NCI-H510A (cell line): Measurements from ENCODE around the gene TYRO3.
A peak's percentile ranks its signal among the peaks of the same experiment; 100 is the strongest.
"Not testable (repeated sequence)": the region's sequence is repeated elsewhere in the genome, so short reads cannot be mapped to it uniquely, and the experiment has no call there.

Source experiments
- DNase-seq: peaks from one replicate; lab custom pipeline; 2025; lab: John Stamatoyannopoulos, UW

Gene TYRO3

DNA sequence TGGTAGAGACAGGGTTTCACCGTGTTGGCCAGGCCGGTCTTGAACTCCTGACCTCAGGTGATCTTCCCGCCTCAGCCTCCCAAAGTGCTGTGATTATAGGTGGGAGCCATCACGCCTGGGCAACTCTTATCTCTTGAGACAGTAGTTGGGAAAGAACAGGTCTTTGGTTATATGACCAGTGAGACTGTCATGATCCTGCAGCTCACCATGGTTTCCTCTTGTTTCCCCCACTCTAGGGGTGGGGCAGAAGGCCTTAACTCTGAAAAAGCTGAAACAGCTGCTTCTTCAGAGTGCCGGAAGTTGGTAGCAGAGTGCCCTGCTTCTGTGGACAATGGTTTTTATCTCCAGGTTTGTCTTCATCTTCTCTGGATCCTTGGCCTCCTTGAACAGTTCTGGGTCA lies 4.7 kb upstream of the TYRO3 start:
- no peak for DNase-seq

- DNase-seq = no peak
Observed at GRCh38 chr15:41554915-41555314, 4.1 kb upstream of the TYRO3 start.

GRCh38 chr15:41556677-41557076 lies 2.3 kb upstream of the TYRO3 start:
- DNase-seq = no peak

DNA sequence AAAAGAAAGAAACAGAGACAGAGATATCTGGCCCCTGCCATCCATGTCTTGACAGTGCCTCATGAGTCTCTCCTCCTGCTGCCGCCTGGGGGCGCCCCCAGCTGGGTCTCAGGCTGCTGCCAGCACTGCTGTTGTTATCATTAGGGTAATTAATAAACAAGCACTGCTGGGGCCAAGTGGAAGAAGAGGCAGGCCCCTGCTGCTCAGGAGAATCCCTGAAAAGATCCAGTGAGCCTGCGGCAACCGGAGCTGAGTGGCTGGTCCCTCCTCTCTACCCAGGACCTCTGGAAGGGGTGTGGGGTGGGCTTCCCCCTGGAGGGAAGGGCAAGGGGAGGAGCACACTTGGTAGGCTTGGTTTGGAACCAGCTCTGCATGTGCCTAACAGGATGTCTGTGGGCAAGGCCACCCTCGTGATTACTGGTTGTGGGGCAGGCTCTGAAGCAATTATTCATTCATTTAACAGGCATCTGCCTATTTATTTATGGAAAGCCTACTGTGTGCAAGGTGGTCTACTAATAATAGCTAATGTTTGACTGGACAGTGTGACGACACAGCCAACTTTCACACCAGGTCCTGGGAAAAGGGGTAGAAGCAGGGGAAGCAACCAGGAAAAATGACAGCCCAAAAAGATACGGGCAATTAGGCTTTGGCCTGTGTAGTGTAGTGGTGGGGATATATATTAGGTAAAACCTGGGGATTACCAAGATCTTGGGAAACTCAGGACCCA lies 1.2 kb upstream of the TYRO3 start:
- peak; percentile 72 for DNase-seq

GRCh38 chr15:41559239-41559782 lies 299 bp downstream of the TYRO3 start:
- DNase-seq = no peak

DNA sequence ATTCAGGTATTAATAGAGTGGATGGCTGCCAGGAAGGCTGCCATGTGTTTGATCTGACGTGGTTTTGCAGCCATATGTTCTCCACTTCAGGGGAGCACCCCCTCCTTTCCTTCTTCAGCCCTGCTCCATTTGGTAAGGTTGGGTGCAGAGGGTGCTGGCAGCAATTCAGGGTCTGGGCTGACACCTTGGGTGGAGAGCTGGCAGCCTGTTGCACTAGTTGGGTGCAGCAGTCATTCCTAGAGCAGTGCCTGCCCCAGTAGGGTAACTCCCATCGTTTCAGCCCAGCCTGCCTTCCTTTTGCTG lies 1.5 kb downstream of the TYRO3 start:
- DNase-seq = no peak

- no peak for DNase-seq
Observed at GRCh38 chr15:41561104-41561776, 2.2 kb downstream of the TYRO3 start.

DNA sequence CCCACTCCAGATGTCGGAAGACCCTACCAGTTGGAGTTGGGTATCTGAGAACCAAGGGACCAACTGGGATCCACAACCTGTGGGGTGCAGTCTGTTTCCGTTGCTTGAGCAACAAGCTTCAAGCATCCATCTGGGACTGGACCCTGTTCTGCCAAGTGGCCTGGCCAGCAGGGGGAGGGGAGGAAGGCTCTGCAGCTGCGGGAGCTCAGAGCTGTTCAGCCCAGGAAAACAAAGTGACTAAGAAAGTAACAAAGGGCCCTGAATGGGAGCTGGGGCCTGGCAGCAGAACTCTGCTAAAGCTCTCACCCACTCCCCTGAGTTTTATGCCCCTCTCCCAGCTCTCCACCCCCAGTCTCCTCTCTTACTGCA lies 2.7 kb downstream of the TYRO3 start:
- no peak for DNase-seq

- no peak for DNase-seq
Observed at GRCh38 chr15:41562244-41562643, 3.2 kb downstream of the TYRO3 start.

DNA sequence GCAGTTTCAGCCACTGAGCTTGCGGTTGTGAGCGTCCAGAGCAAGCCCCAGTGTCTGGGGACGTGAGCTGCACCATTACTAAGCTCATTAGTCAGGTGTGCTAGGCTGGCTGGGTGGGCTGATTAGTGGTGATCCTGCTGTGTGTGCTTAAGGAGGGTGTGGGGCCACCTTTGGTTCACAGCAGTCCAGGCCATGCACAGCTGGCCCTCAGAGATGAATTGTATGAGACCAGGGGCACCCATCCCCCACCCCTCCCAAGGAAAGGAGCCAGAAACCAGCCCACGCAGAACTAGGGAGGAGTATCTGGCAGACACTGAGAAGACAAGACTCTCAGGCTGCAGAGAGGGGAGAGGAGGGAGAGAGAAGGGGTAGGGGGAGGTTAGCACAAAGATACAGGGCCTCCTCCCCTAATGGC lies 3.8 kb downstream of the TYRO3 start:
- DNase-seq = no peak

DNA sequence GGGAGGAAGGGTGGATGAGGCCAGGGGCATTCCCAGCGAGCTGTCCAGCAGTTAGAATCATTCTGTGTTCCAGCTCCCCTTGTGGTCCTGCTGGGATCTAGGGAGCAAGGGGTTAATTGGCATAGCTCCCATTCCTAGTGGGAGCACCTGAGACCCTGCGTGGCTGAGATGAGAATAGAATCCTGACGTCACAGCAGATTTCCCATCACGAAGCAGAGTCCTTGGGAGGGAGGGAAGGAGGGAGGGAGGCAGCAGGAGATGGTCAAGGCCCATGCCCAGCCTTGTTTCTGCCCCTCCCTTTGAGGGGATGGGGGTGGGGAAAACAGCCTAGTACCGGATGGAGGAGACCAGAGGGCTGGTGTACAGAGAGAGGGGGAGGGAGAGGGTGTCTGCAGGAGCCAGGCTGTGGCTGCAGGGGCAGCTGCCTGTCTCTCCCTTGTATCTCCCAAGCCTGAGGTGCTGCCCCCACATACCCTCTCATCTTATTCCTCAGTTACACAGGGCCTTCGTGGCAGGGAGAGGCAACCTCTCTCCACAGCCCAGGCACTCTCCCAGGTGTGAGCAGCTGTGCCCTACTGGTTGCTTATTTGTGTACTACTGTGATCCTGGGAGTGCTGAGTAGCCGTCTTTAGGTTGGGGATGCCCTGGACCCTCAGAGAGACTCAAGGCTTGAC lies 5.4 kb downstream of the TYRO3 start:
- peak; percentile 43 for DNase-seq

DNA sequence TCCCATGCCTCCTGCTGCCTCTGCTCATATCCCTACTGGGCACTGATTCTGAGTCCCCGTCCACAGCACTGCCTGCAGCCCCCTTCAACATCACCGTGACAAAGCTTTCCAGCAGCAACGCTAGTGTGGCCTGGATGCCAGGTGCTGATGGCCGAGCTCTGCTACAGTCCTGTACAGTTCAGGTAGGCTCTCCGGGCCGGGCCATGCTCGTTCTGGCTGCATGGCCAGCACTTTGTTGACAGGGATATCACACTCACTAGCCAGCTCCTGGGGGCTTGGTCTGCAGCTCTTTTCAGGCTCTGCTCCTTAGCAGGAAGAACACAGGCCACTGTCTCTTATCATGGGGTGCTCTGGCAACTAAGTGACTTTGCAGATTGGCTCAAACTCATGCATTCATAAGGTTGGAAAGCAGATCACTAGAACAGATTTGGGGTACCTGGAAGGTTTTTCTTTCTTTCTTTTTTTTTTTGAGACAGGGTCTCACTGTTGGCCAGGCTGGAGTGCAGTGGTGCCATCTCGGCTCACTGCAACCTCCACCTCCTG lies 6.0 kb downstream of the TYRO3 start:
- DNase-seq = no peak

GRCh38 chr15:41565702-41566101 lies 6.7 kb downstream of the TYRO3 start:
- DNase-seq = no peak

- no peak for DNase-seq
Observed at GRCh38 chr15:41566121-41566885, 7.3 kb downstream of the TYRO3 start.

DNA sequence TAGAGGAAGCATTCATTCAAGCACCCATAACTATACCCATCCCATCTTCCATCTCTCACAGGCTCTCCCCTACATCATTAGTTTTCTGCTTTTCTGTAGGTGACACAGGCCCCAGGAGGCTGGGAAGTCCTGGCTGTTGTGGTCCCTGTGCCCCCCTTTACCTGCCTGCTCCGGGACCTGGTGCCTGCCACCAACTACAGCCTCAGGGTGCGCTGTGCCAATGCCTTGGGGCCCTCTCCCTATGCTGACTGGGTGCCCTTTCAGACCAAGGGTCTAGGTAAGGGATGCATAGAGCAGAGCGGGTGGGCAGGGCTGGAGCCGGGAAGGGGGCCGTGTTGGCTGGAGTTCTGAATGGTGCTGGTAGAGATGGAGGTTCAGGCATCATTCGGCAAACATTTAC lies 8.2 kb downstream of the TYRO3 start:
- DNase-seq = no peak

DNA sequence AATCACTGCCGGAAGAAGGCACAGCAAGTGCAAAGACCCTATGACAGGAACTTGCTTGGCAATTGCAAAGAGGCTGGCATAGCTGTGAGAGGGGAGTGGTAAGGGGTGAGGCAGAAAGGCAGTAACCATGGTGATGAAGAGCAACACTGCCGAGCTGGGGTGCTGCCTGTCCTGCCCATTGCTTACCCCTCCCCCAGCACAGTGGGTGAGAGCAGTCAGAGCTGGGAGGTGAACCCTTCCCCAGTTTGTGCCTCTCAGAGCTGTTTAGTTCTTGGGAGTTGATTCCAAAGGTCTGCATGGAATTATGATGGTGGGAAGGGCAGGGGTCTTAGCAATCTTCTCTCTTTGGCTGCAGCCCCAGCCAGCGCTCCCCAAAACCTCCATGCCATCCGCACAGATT lies 8.8 kb downstream of the TYRO3 start:
- DNase-seq = no peak

- DNase-seq = no peak
Observed at GRCh38 chr15:41568350-41569017, 9.5 kb downstream of the TYRO3 start.

GRCh38 chr15:41569232-41569631 lies 10.2 kb downstream of the TYRO3 start:
- not testable (repeated sequence) for DNase-seq

GRCh38 chr15:41570764-41571163 lies 11.8 kb downstream of the TYRO3 start:
- no peak for DNase-seq

DNA sequence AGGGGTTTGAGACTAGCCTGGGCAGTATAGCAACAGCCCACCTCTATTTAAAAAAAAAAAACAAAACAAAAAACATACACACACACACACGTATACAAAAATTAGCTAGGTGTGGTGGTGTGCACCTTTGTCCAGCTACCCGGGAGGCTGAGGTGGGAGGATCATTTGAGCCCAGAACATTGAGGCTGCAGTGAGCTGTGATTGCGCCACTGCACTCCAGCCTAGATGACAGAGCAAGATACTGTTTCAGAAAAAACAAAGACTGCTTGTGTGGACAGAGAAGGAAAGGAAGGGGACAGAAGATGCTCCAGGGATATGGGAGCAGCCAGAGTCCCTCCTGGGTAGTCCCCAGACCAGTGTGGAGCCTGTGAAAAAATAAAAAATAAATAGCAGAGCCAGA lies 12.9 kb downstream of the TYRO3 start:
- no peak for DNase-seq

- no peak for DNase-seq
Observed at GRCh38 chr15:41572866-41573265, 13.9 kb downstream of the TYRO3 start.

DNA sequence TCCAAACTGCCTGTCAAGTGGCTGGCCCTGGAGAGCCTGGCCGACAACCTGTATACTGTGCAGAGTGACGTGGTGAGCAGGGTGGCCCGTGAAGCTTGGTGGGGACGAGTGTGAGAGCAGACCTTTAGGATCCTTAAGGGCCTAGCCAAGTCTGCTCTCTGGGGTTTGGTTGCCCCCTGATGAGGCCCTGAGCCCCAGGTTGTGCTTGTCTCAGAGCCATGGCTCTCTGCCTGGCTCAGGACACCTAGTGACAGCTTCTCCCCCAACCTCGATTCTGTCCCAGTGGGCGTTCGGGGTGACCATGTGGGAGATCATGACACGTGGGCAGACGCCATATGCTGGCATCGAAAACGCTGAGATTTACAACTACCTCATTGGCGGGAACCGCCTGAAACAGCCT lies 14.4 kb downstream of the TYRO3 start:
- DNase-seq = no peak
